ENCODE data around the gene LRFN2. TPM values are rescaled to one million over a fixed set of nuclear protein-coding genes. Genes with fewer than 3 reads are reported as not detected.

LRFN2 gene
- polyA plus RNA-seq, 1 donor (not counting 4 experiments of a cell fraction or from before 2014, with no cell fraction given) = not detected

- H3K36me3 ChIP-seq (ENCODE audit: control insufficient read depth in 2 of 2, extremely low read depth in 1 of 2, insufficient read depth in 2 of 2, low read length in 2 of 2) = no peaks in the 10 kb centered on the region
- no peaks in the 10 kb centered on the region for H4K20me1 ChIP-seq (ENCODE audit: control insufficient read depth, extremely low read depth, insufficient read depth, low read length)
- dilution Hi-C loops (cut with MboI; ENCODE audit: extremely low pct_ligation_motif_present, low sequenced_read_pairs) = no loop called here
- H3K4me1 ChIP-seq (ENCODE audit: control insufficient read depth, extremely low read depth, insufficient read depth, low read length) = no peaks in the 10 kb centered on the region
- H2AFZ ChIP-seq (ENCODE audit: control insufficient read depth, low read length) = no peak overlapping the region
- H3K27me3 ChIP-seq (ENCODE audit: control insufficient read depth, extremely low read depth, insufficient read depth, low read length) = peaks cover 6% of the 10 kb centered on the region
- H3K4me3 ChIP-seq (ENCODE audit: control insufficient read depth in 2 of 3, extremely low read depth in 1 of 3, insufficient read depth in 2 of 3, low read depth in 1 of 3, low read length in 3 of 3) = no peak overlapping the region
- H3K9ac ChIP-seq (ENCODE audit: control insufficient read depth, extremely low read depth, insufficient read depth, low read length) = no peak overlapping the region
- H3K9me1 ChIP-seq (ENCODE audit: control insufficient read depth, extremely low read depth, insufficient read depth, low read length) = no peaks in the 10 kb centered on the region
- DNase-seq (ENCODE audit: low read depth, low spot score) (no peak), FAIRE-seq (no peak)
- H3K79me2 ChIP-seq (ENCODE audit: control insufficient read depth, insufficient read depth, low read length) = no peaks in the 10 kb centered on the region
- no peak overlapping the region for H3K27ac ChIP-seq (ENCODE audit: control insufficient read depth, insufficient read depth, low read length)
- H3K9me3 ChIP-seq (ENCODE audit: control insufficient read depth, low read depth, low read length) = no peaks in the 10 kb centered on the region
- no peak overlapping the region for H3K4me2 ChIP-seq (ENCODE audit: control insufficient read depth, extremely low read depth, insufficient read depth, low read depth, low read length)
- TF ChIP-seq, protein P1, sequence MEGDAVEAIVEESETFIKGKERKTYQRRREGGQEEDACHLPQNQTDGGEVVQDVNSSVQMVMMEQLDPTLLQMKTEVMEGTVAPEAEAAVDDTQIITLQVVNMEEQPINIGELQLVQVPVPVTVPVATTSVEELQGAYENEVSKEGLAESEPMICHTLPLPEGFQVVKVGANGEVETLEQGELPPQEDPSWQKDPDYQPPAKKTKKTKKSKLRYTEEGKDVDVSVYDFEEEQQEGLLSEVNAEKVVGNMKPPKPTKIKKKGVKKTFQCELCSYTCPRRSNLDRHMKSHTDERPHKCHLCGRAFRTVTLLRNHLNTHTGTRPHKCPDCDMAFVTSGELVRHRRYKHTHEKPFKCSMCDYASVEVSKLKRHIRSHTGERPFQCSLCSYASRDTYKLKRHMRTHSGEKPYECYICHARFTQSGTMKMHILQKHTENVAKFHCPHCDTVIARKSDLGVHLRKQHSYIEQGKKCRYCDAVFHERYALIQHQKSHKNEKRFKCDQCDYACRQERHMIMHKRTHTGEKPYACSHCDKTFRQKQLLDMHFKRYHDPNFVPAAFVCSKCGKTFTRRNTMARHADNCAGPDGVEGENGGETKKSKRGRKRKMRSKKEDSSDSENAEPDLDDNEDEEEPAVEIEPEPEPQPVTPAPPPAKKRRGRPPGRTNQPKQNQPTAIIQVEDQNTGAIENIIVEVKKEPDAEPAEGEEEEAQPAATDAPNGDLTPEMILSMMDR (optimal IDR thresholded peaks at IDR 0.05 in 1 of 3, IDR thresholded peaks at IDR 0.05 in 1 of 3, conservative IDR thresholded peaks at IDR 0.05 in 1 of 3; ENCODE audit: extremely low read depth in 1 of 3, insufficient read depth in 2 of 3, low read length in 3 of 3) = no peak
- no peak for TF ChIP-seq EZH2 (IDR thresholded peaks at IDR 0.05; ENCODE audit: low read length)
Observed at GRCh38 chr6:40450483-40450882, 136.7 kb downstream of the LRFN2 start.

GRCh38 chr6:40444811-40445210 is 142.4 kb downstream of the LRFN2 start:
- no peak overlapping the region for H3K4me2 ChIP-seq (ENCODE audit: control insufficient read depth, extremely low read depth, insufficient read depth, low read depth, low read length)
- no peaks in the 10 kb centered on the region for H3K27me3 ChIP-seq (ENCODE audit: control insufficient read depth, extremely low read depth, insufficient read depth, low read length)
- H4K20me1 ChIP-seq (ENCODE audit: control insufficient read depth, extremely low read depth, insufficient read depth, low read length) = no peaks in the 10 kb centered on the region
- no peaks in the 10 kb centered on the region for H3K79me2 ChIP-seq (ENCODE audit: control insufficient read depth, insufficient read depth, low read length)
- FAIRE-seq (no peak), DNase-seq (ENCODE audit: low read depth, low spot score) (no peak)
- no peak overlapping the region for H3K9ac ChIP-seq (ENCODE audit: control insufficient read depth, extremely low read depth, insufficient read depth, low read length)
- dilution Hi-C loops (cut with MboI; ENCODE audit: extremely low pct_ligation_motif_present, low sequenced_read_pairs) = no loop called here
- no peak overlapping the region for H3K4me3 ChIP-seq (ENCODE audit: control insufficient read depth in 2 of 3, extremely low read depth in 1 of 3, insufficient read depth in 2 of 3, low read depth in 1 of 3, low read length in 3 of 3)
- no peak for TF ChIP-seq EZH2 (IDR thresholded peaks at IDR 0.05; ENCODE audit: low read length)
- H3K9me3 ChIP-seq (ENCODE audit: control insufficient read depth, low read depth, low read length) = no peaks in the 10 kb centered on the region
- H3K27ac ChIP-seq (ENCODE audit: control insufficient read depth, insufficient read depth, low read length) = no peak overlapping the region
- no peak overlapping the region for H2AFZ ChIP-seq (ENCODE audit: control insufficient read depth, low read length)
- H3K4me1 ChIP-seq (ENCODE audit: control insufficient read depth, extremely low read depth, insufficient read depth, low read length) = peaks cover 12% of the 10 kb centered on the region
- no peaks in the 10 kb centered on the region for H3K36me3 ChIP-seq (ENCODE audit: control insufficient read depth in 2 of 2, extremely low read depth in 1 of 2, insufficient read depth in 2 of 2, low read length in 2 of 2)
- H3K9me1 ChIP-seq (ENCODE audit: control insufficient read depth, extremely low read depth, insufficient read depth, low read length) = no peaks in the 10 kb centered on the region

- Histone ChIP-seq H3K9ac (ENCODE audit: control insufficient read depth, extremely low read depth, insufficient read depth, low read length) (no peak overlapping the region), H3K4me2 (ENCODE audit: control insufficient read depth, extremely low read depth, insufficient read depth, low read depth, low read length) (no peak overlapping the region), H3K9me3 (ENCODE audit: control insufficient read depth, low read depth, low read length) (no peaks in the 10 kb centered on the region), H3K9me1 (ENCODE audit: control insufficient read depth, extremely low read depth, insufficient read depth, low read length) (no peaks in the 10 kb centered on the region), H2AFZ (ENCODE audit: control insufficient read depth, low read length) (no peak overlapping the region), H3K27me3 (ENCODE audit: control insufficient read depth, extremely low read depth, insufficient read depth, low read length) (no peaks in the 10 kb centered on the region), H4K20me1 (ENCODE audit: control insufficient read depth, extremely low read depth, insufficient read depth, low read length) (no peaks in the 10 kb centered on the region), H3K79me2 (ENCODE audit: control insufficient read depth, insufficient read depth, low read length) (no peaks in the 10 kb centered on the region), H3K4me1 (ENCODE audit: control insufficient read depth, extremely low read depth, insufficient read depth, low read length) (peaks cover 15% of the 10 kb centered on the region), H3K36me3 (ENCODE audit: control insufficient read depth in 2 of 2, extremely low read depth in 1 of 2, insufficient read depth in 2 of 2, low read length in 2 of 2) (no peaks in the 10 kb centered on the region), H3K27ac (ENCODE audit: control insufficient read depth, insufficient read depth, low read length) (no peak overlapping the region), H3K4me3 (ENCODE audit: control insufficient read depth in 2 of 3, extremely low read depth in 1 of 3, insufficient read depth in 2 of 3, low read depth in 1 of 3, low read length in 3 of 3) (no peak overlapping the region)
- dilution Hi-C loops (cut with MboI; ENCODE audit: extremely low pct_ligation_motif_present, low sequenced_read_pairs) = no loop called here
- no peak for FAIRE-seq
- TF ChIP-seq, protein P1 (optimal IDR thresholded peaks at IDR 0.05 in 1 of 3, IDR thresholded peaks at IDR 0.05 in 1 of 3, conservative IDR thresholded peaks at IDR 0.05 in 1 of 3; ENCODE audit: extremely low read depth in 1 of 3, insufficient read depth in 2 of 3, low read length in 3 of 3) = no peak
- TF ChIP-seq EZH2 (IDR thresholded peaks at IDR 0.05; ENCODE audit: low read length) = no peak
- DNase-seq (ENCODE audit: low read depth, low spot score) = no peak
Observed at GRCh38 chr6:40444312-40444711, 142.9 kb downstream of the LRFN2 start.
